DMS 273 (cell line): ENCODE results near the gene RFPL3.
A peak's percentile ranks its signal among the peaks of the same experiment; 100 is the strongest.
"Not testable (repeated sequence)": the region's sequence is repeated elsewhere in the genome, so short reads cannot be mapped to it uniquely, and the experiment has no call there.

Experiments
- DNase-seq: peaks from one replicate; lab custom pipeline; 2025; ENCODE audit not compliant: unreplicated experiment; lab: John Stamatoyannopoulos, UW

Gene RFPL3

DNA sequence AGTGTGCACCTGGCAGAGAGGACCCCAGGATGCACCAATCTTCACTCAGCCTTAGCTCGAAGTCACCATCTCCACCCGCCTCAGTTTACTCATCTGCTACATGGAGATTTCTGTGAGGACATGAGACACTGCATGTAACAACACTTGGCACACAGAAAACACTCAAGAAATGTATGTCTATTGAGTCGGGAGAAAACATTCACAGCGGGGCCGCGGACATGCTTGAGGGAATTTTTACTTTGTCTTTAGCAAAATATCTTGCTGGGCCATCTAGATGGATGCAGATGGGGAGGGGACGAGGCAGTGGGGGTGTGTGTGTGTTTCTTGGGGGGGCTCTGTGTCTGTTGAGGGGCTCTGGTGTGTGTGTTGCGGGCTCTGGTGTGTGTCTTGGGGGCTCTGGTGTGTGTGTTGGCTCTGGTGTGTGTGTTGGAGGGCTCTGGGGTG lies 28.4 kb upstream of the RFPL3 start:
- no peak for DNase-seq

GRCh38 chr22:32331236-32331917 lies 26.3 kb upstream of the RFPL3 start:
- DNase-seq, result no peak

DNA sequence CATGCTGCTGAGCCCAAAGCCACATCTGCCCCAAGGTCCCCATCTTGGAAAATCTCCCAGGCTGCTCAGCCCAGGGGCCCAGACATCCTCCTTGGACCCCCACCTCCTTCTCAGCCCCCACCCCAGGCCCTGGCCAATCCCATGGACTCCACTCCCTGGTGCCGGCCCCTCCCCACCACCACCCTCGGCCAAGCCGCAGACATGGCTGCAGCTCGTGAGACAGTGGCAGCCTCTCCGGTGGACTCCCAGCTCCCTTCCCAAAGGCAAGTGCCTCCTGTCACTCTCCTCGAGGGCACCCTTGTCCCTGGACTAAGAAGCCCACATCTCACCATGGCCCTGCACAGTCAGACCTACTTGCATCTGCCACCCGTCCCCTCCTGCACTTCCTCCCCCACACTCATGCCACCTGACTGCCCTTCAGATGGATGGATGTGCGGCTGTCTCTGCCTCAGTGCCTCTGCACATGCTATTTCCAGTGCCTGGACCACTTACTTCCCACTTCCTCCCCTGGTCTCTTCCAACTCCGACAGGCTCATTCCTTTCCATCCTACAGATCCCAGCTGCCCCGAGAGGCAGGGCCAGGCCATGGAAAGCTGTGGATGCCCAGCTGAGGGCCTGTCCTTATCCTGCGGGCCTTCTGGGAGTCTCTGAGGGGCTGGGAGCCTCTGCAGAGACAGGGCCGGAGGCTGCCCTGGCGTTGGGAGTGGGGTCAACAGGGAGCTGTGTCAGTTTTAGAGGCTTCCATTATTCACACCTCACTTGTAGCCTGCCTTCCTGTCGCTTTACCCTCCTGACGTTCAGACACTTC lies 25.5 kb upstream of the RFPL3 start:
- DNase-seq, result no peak

- no peak for DNase-seq
Measured at GRCh38 chr22:32333141-32333768, 24.4 kb upstream of the RFPL3 start.

- DNase-seq, result no peak
Measured at GRCh38 chr22:32333769-32334659, 23.7 kb upstream of the RFPL3 start.

- no peak for DNase-seq
Measured at GRCh38 chr22:32334660-32335365, 22.9 kb upstream of the RFPL3 start.

DNA sequence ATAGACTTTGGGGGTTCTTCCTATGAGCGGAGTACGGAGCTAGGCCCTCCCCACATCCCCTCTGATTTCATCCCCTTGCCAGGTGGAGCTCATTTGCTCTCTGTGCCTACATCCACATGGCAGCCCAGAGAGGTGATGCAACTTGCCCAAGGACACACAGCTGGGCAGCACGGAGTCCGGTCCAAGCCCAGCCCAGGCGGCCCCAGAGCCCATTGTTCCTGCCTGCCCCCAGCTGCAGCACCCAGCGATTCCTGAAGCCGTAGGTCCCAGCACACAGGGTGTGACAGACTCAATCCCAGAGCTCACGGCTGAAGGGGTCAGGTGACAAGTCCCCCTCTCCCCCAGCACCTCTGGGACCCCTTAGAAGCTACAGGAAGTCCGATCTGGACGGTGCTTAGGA lies 22.2 kb upstream of the RFPL3 start:
- DNase-seq, result no peak

GRCh38 chr22:32336121-32336603 lies 21.5 kb upstream of the RFPL3 start:
- no peak for DNase-seq

- DNase-seq, result no peak
Measured at GRCh38 chr22:32336771-32337424, 20.8 kb upstream of the RFPL3 start.

DNA sequence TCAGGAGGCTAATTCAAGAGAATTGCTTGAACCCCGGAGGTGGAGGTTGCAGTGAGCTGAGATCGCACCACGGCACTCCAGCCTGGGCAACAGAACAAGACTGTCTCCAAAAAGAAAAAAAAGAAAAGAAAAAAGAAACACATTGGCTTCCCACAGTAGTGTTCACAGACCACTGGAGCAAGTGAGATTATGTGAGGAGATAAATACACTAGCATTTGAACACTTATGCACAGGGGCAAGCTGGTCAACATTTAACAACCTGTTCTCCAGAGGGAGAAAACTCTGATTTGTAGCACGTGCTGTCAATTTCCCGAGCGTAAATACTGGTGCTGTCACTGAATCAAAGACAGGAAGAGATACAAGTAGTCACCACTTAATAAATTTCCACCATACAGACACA lies 20.2 kb upstream of the RFPL3 start:
- DNase-seq, result not testable (repeated sequence)

GRCh38 chr22:32338757-32339156 lies 18.9 kb upstream of the RFPL3 start:
- DNase-seq, result no peak

DNA sequence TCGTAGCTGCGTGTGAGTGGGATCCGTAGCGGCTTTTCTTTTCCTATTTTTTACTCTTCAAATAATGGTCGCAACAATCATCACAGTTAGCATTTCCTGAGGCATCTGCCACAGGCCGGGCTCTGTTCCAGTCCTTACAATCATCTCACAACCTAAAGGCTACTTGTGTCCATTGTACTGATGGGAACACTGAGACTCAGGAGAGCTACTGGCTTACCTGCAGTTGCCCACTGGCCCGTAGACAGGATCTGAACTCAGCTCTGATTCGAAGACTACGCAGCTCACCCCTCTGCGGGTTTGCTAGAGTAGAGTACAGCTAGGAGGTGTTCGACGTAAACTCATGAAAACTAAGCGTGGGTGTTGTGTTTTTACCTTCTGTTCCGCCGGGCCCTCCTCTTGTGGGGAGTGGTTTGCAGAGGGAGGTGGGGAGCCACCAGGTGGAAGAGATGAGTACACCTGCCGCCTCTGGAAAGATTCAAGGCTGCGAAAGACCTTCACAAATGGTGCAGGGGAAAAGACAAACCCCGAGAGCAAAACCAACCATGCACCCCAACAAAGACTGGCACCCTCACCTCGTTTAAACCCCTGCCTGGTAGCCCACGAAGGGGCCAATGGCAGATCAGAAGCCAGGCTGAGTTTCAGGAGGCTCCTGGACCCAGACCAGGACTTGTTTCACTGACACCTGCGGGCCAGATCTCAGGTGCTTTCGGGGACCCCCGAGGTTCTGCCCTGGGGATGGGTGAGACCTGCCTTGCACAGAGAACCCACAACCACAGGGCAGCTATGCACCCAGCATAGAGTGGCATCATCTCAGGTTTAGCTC lies 18.3 kb upstream of the RFPL3 start:
- DNase-seq, result no peak

DNA sequence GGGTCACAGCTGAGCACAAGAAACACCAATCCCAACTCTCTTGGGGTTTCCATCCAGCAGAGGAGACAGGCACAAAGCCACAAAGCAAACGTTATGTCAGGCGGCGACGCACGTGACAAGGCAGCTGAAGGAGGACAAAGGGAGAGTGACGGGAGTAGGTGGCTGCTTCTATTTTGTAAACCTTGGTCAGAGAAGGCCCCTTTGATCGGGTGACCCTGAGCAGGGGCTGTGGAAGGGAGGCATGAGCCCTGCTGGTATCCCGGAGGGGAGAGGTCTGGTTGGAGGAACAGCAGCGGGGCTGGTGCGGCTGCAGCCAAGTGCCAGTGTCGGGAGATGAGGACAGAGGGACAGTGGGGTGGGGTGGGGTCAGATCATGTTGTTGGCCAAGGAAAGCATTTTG lies 17.3 kb upstream of the RFPL3 start:
- DNase-seq, result no peak

DNA sequence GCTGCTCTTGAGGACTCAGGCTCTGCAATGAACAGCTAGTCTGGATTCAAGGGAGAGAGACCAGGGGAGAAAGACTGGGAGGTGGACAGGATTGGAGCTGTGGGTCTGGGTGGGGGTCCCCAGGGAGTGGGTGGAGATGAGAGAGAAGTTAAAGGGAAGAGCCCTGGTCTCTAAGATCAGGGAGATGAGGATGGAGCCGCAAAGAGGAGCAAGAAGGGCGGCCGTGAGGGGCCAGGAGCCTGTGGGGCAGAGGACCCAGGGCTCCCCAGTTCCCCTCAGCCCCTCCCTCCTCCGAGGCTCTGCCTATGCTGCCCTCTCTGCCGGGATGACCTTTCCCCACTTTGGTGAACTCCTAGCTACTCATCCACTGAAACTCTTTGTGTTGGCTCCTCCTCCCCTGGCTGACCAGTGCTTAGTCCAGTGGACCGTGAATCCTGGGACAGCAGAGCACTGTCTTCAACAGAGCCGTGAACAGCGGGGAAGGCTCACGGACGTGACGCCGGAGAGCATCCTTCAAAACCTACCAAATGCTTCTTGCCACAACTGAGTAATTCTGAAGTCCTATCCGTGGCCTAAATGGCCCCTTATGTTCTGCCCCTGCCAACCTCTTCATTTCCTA lies 16.4 kb upstream of the RFPL3 start:
- DNase-seq, result no peak

GRCh38 chr22:32342977-32343376 lies 14.7 kb upstream of the RFPL3 start:
- no peak for DNase-seq

DNA sequence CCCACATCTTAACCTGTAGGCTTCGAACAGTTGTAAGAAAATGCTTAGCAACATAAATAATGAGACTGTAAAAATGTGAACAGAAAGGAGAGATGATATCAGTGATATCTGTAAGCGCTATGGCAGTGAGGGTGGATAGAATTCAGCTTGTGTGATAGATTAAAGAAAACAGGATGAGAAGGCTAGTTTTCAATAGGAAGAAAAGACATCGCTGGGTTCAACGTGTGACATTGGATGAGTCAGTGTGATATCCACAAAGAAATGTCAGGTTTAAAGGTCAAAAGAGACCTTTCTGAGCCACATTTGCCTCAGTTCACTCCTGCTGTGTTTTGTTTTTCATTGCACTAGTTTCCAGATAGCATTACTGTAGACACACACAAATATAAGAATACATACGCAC lies 13.7 kb upstream of the RFPL3 start:
- no peak for DNase-seq

- DNase-seq, result peak; percentile 12
Measured at GRCh38 chr22:32348031-32348611, 9.5 kb upstream of the RFPL3 start.

- not testable (repeated sequence) for DNase-seq
Measured at GRCh38 chr22:32351875-32352274, 5.8 kb upstream of the RFPL3 start.
